HG03280 (cell line): Measurements from ENCODE around the gene PRCP.
"Not testable (repeated sequence)": the region's sequence is repeated elsewhere in the genome, so short reads cannot be mapped to it uniquely, and the experiment has no call there.

Experiments used
- ATAC-seq: cut with Tn5 transposase; IDR thresholded peaks from one replicate; pipeline ENCODE4 v1.9.1; 2021; ENCODE audit warnings: mild to moderate bottlenecking, moderate library complexity; ENCODE audit not compliant: unreplicated experiment

PRCP gene

GRCh38 chr11:82873919-82874333, 26.3 kb downstream of the PRCP start:
- no peak for ATAC-seq

- no peak for ATAC-seq
Measured at GRCh38 chr11:82872377-82873150, 27.7 kb downstream of the PRCP start.

GRCh38 chr11:82871646-82872045, 28.6 kb downstream of the PRCP start:
- ATAC-seq: no peak

GRCh38 chr11:82869657-82870056, 30.6 kb downstream of the PRCP start:
- no peak for ATAC-seq

- no peak for ATAC-seq
Measured at GRCh38 chr11:82867495-82868082, 32.6 kb downstream of the PRCP start.

- no peak for ATAC-seq
Measured at GRCh38 chr11:82865841-82866240, 34.4 kb downstream of the PRCP start.

- ATAC-seq: no peak
Measured at GRCh38 chr11:82864268-82864667, 36.0 kb downstream of the PRCP start.

- no peak for ATAC-seq
Measured at GRCh38 chr11:82863209-82863608, 37.0 kb downstream of the PRCP start.

- ATAC-seq: no peak
Measured at GRCh38 chr11:82862379-82862778, 37.9 kb downstream of the PRCP start.

- no peak for ATAC-seq
Measured at GRCh38 chr11:82859750-82860149, 40.5 kb downstream of the PRCP start.

GRCh38 chr11:82858556-82859091, 41.6 kb downstream of the PRCP start:
- no peak for ATAC-seq

GRCh38 chr11:82858133-82858532, 42.1 kb downstream of the PRCP start:
- no peak for ATAC-seq

- no peak for ATAC-seq
Measured at GRCh38 chr11:82857145-82857544, 43.1 kb downstream of the PRCP start.

GRCh38 chr11:82855616-82856015, 44.6 kb downstream of the PRCP start:
- no peak for ATAC-seq

GRCh38 chr11:82854916-82855315, 45.3 kb downstream of the PRCP start:
- not testable (repeated sequence) for ATAC-seq

GRCh38 chr11:82854242-82854641, 46.0 kb downstream of the PRCP start:
- no peak for ATAC-seq

- no peak for ATAC-seq
Measured at GRCh38 chr11:82848829-82849228, 51.4 kb downstream of the PRCP start.

- ATAC-seq: no peak
Measured at GRCh38 chr11:82845356-82846353, 54.6 kb downstream of the PRCP start.

GRCh38 chr11:82843057-82843795, 57.0 kb downstream of the PRCP start:
- no peak for ATAC-seq

GRCh38 chr11:82842019-82842418, 58.2 kb downstream of the PRCP start:
- ATAC-seq: no peak
